Tibial artery (tissue), 4 donors: ENCODE measurements around the gene NOSTRIN.

ENCODE experiments used
- DNase-seq, 2 donors: peaks; one replicate each; pipeline ENCODE4 v3.0.0-alpha.2; 2019
- H3K27ac ChIP-seq, 2 donors: fragments of 200-600 bp; sonication (generic) in 1 of 2; 1 replicate in 1 of 2; 2 replicates in 1 of 2; pipeline ENCODE4 v1.5.1; 2018 to 2019; ENCODE audit warnings: mild to moderate bottlenecking in 1 of 2
- H3K27me3 ChIP-seq, 2 donors: fragments of 200-600 bp; sonication (generic) in 1 of 2; one replicate each; pipeline versions ENCODE4 v1.5.1 to v1.6.0; 2016 to 2019
- H3K36me3 ChIP-seq, 3 donors: fragments of 200-600 bp; sonication (generic) in 2 of 3; one replicate each; pipeline ENCODE4 v1.5.1; 2016 to 2019; ENCODE audit warnings: mild to moderate bottlenecking in 2 of 3
- H3K4me1 ChIP-seq, 4 donors: fragments of 200-600 bp; sonication (generic) in 2 of 4; 1 replicate in 3 of 4; 2 replicates in 1 of 4; pipeline ENCODE4 v1.5.1; 2016 to 2019
- H3K4me3 ChIP-seq, 2 donors: fragments of 200-600 bp; sonication (generic) in 1 of 2; 1 replicate in 1 of 2; 2 replicates in 1 of 2; pipeline ENCODE4 v1.5.1; 2018 to 2019; ENCODE audit warnings: mild to moderate bottlenecking in 2 of 2
- H3K9me3 ChIP-seq, 3 donors: fragments of 200-600 bp; sonication (generic) in 1 of 3; one replicate each; pipeline ENCODE4 v1.5.1; 2016 to 2019
- intact Hi-C: fragments of 100-400 bp; cut with DNase I; formaldehyde crosslinking; loops from one replicate; pipeline ENCODE4 v1.15.0; 2023; ENCODE audit warnings: low total_unique reads
- TF ChIP-seq, protein P1 (sequence below), 2 experiments: fragments of 200-600 bp in 1 of 2; fragments of 450-650 bp in 1 of 2; IDR thresholded peaks; one replicate each; pipeline ENCODE4 v1.5.1; 2017 to 2019; ENCODE audit warnings: antibody characterized with exemption in 2 of 2, mild to moderate bottlenecking in 1 of 2, moderate library complexity in 1 of 2

NOSTRIN gene

DNA sequence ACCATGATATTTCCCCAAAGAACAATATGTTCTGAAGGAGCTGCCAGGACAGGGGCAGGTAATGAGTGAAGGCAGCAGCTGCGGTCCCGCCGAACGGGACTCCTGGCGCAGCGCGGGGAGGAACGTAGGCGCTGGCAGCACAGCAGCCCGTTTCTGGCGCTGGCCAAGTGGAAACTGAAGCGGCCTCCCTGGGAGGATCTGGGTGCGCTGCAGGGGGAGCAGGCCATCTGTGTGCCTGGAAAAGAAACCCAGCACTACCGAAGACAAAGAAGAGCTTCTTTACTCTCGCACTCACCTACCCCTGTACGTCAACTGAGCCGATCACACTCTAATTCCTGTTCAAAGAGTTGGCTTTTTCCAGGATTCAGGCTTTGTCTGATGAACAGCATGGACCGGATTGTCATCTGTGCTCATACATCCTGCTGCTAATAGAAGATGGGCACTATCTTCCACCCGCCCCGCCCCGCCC, 110.5 kb downstream of the NOSTRIN start:
- Histone ChIP-seq H3K4me3 (no peak overlapping the region), H3K9me3 (peaks cover 0 to 5% (median 0%) of the 10 kb centered on the region in 3 donors), H3K27me3 (no peaks in the 10 kb centered on the region), H3K4me1 (peaks cover 0 to 3% (median 0%) of the 10 kb centered on the region in 4 donors), H3K36me3 (no peaks in the 10 kb centered on the region), H3K27ac (no peak overlapping the region)
- TF ChIP-seq, protein P1, sequence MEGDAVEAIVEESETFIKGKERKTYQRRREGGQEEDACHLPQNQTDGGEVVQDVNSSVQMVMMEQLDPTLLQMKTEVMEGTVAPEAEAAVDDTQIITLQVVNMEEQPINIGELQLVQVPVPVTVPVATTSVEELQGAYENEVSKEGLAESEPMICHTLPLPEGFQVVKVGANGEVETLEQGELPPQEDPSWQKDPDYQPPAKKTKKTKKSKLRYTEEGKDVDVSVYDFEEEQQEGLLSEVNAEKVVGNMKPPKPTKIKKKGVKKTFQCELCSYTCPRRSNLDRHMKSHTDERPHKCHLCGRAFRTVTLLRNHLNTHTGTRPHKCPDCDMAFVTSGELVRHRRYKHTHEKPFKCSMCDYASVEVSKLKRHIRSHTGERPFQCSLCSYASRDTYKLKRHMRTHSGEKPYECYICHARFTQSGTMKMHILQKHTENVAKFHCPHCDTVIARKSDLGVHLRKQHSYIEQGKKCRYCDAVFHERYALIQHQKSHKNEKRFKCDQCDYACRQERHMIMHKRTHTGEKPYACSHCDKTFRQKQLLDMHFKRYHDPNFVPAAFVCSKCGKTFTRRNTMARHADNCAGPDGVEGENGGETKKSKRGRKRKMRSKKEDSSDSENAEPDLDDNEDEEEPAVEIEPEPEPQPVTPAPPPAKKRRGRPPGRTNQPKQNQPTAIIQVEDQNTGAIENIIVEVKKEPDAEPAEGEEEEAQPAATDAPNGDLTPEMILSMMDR (IDR thresholded peaks at IDR 0.05), result no peak
- intact Hi-C loops, result no loop called here
- no peak for DNase-seq

DNA sequence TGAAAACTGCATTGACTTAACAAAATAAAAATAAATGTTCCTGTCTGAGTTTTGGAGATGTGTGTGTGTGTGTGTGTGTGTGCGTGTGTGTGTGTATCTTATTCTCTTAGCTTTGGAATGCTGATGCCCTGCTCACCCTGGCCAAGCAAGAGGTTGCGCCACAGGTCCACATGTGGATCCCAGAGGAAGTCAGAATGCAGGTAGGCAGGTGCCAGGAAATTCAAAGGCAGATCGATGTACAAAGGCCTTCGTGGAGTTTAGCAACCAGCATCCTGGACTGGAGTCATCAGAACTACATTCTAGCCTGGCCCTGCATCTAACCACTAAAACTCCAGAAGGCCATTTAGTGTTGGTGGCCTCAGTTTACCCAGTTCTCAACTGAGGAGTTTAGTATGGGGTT, 111.1 kb downstream of the NOSTRIN start:
- peaks cover 0 to 3% (median 0%) of the 10 kb centered on the region in 4 donors for H3K4me1 ChIP-seq
- intact Hi-C loops, result no loop called here
- TF ChIP-seq, protein P1 (IDR thresholded peaks at IDR 0.05), result no peak
- H3K27ac ChIP-seq, result no peak overlapping the region
- no peak overlapping the region for H3K4me3 ChIP-seq
- H3K9me3 ChIP-seq, result peaks cover 0 to 5% (median 0%) of the 10 kb centered on the region in 3 donors
- no peaks in the 10 kb centered on the region for H3K36me3 ChIP-seq
- H3K27me3 ChIP-seq, result no peaks in the 10 kb centered on the region
- no peak for DNase-seq
